ENCODE data around the gene PIM1. TPM values are rescaled to one million over a fixed set of nuclear protein-coding genes. Genes with fewer than 3 reads are reported as not detected.

PIM1 gene
- total and polyA plus RNA-seq, 10 of the 15 experiments (the other 5 are each of a cell fraction or from before 2014, with no cell fraction given): 0.66 to 33.9 (median 10.2) TPM

DNA sequence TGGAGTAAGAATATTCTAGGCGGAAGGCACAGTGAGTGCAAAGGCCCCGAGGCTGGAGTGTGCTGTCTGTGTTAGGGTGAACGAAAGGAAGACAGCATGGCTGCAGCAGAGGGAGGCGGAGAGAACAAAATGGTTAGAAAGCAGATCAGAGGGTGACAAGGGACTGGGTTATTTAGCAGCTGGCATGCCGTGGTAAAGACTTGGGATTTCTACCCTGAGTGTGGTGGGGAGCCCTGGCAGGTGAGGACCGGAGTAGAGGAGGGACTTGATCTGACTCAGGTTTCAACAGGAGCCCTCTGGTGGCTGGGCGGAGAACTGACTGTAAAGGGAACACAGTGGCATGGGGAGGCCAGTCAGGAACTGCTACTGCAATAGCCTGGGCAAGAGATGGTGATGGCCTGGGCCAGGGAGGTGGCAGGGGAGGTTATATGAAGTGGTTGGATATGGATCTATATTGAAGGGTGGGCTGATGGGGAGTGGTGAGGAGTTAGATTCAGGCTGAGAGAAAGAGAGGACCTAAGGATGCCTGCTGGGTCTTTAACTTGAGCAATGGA is 38.0 kb downstream of the PIM1 start (continued):
- TF ChIP-seq, protein P1, sequence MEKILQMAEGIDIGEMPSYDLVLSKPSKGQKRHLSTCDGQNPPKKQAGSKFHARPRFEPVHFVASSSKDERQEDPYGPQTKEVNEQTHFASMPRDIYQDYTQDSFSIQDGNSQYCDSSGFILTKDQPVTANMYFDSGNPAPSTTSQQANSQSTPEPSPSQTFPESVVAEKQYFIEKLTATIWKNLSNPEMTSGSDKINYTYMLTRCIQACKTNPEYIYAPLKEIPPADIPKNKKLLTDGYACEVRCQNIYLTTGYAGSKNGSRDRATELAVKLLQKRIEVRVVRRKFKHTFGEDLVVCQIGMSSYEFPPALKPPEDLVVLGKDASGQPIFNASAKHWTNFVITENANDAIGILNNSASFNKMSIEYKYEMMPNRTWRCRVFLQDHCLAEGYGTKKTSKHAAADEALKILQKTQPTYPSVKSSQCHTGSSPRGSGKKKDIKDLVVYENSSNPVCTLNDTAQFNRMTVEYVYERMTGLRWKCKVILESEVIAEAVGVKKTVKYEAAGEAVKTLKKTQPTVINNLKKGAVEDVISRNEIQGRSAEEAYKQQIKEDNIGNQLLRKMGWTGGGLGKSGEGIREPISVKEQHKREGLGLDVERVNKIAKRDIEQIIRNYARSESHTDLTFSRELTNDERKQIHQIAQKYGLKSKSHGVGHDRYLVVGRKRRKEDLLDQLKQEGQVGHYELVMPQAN (conservative IDR thresholded peaks at IDR 0.05): no peak
- TF ChIP-seq HDGF (IDR thresholded peaks at IDR 0.05): peak; percentile 36; the same call in 1 of the 2 replicates
- TF ChIP-seq, protein P2, sequence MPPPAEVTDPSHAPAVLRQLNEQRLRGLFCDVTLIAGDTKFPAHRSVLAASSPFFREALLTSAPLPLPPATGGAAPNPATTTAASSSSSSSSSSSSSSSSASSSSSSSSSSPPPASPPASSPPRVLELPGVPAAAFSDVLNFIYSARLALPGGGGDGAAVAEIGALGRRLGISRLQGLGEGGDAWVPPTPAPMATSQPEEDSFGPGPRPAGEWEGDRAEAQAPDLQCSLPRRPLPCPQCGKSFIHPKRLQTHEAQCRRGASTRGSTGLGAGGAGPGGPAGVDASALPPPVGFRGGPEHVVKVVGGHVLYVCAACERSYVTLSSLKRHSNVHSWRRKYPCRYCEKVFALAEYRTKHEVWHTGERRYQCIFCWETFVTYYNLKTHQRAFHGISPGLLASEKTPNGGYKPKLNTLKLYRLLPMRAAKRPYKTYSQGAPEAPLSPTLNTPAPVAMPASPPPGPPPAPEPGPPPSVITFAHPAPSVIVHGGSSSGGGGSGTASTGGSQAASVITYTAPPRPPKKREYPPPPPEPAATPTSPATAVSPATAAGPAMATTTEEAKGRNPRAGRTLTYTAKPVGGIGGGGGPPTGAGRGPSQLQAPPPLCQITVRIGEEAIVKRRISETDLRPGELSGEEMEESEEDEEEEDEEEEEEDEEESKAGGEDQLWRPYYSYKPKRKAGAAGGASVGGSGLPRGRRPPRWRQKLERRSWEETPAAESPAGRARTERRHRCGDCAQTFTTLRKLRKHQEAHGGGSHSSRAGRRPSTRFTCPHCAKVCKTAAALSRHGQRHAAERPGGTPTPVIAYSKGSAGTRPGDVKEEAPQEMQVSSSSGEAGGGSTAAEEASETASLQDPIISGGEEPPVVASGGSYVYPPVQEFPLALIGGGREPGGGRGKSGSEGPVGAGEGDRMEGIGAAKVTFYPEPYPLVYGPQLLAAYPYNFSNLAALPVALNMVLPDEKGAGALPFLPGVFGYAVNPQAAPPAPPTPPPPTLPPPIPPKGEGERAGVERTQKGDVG (CRISPR knock-in tag; IDR thresholded peaks at IDR 0.05): no peak

DNA sequence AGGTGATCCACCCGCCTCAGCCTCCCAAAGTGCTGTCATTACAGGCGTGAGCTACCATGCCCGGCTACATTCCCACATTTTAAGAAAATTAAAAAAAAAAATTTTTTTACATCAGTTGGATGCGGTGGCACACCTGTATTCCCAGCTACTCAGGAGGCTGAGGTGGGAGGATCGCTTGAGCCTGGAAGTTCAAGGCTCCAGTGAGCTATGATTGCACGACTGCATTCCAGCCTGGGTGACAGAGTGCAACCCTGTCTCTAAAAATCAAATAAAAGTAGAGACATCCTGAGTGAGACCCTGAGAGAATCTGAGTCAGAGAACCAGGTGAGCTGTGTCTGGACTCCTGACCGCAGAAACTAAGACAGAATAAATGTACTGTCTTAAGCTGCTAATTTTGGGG is 38.8 kb downstream of the PIM1 start:
- Histone ChIP-seq H4K20me1 (ENCODE audit: control insufficient read depth, insufficient read depth) (no peaks in the 10 kb centered on the region), H3K27ac (ENCODE audit: control insufficient read depth, insufficient read depth) (no peak overlapping the region), H3K79me2 (ENCODE audit: control insufficient read depth, insufficient read depth, low read length) (no peaks in the 10 kb centered on the region), H3K4me3 (no peak overlapping the region), H3K4me2 (ENCODE audit: control insufficient read depth, insufficient read depth) (no peak overlapping the region), H3K4me1 (ENCODE audit: control insufficient read depth, insufficient read depth, low read length) (peaks cover 3% of the 10 kb centered on the region; the same call in 1 of the 2 replicates), H3K9ac (ENCODE audit: control insufficient read depth, insufficient read depth, low read length) (no peak overlapping the region), H3K36me3 (ENCODE audit: control insufficient read depth in 2 of 2, insufficient read depth in 2 of 2, low read length in 1 of 2) (no peaks in the 10 kb centered on the region), H2AFZ (ENCODE audit: control insufficient read depth, low read depth, low read length) (no peak overlapping the region), H3K9me3 (replicated peaks; ENCODE audit: control insufficient read depth, insufficient read depth, low read length) (no peaks in the 10 kb centered on the region), H3K27me3 (replicated peaks in 1 of 2; ENCODE audit: control insufficient read depth in 2 of 2, insufficient read depth in 2 of 2, low read length in 1 of 2) (no peaks in the 10 kb centered on the region)
- 37% methylated on average over 7 of the region's 7 CpGs for WGBS (ENCODE audit: insufficient coverage, insufficient replicate concordance, low lambda C conversion rate, missing lambda C conversion rate)
- intact Hi-C loops (cut with micrococcal nuclease; ENCODE audit: unreplicated experiment): loop anchor here (1.0 kb wide), 3 partner anchors 36 to 179 kb away; no protein-coding TSS in a partner anchor
- in situ Hi-C loops (cut with MboI): loop anchor here (5.0 to 10.0 kb wide), 2 partner anchors 184 to 321 kb away; partner anchors contain the start of gene C6orf89
- ChIA-PET RAD21 (ENCODE audit: unreplicated experiment) (interaction anchor here (0.6 to 3.9 kb wide), 13 partner anchors 11 to 443 kb away, joined by 3 to 36 read pairs (median 9); partner anchors contain the start of gene PIM1), CTCF (interaction anchor here (0.6 to 9.2 kb wide), 31 partner anchors 8 to 791 kb away, joined by 3 to 135 read pairs (median 7); partner anchors contain the start of genes FGD2, TBC1D22B and TMEM217), SMC1A (ENCODE audit: uncharacterized antibody, unreplicated experiment) (interaction anchor here (0.6 to 4.0 kb wide), 17 partner anchors 12 to 1473 kb away, joined by 3 to 42 read pairs (median 4); no protein-coding TSS in a partner anchor), POLR2A (interaction anchor here (1.0 kb wide), 1 partner anchor 11 kb away, joined by 5 read pairs; no protein-coding TSS in a partner anchor)
- BruUV-seq (replicated peaks): no TSS peak
- ATAC-seq: no peak
- FAIRE-seq: no peak
- TF ChIP-seq, protein P3, sequence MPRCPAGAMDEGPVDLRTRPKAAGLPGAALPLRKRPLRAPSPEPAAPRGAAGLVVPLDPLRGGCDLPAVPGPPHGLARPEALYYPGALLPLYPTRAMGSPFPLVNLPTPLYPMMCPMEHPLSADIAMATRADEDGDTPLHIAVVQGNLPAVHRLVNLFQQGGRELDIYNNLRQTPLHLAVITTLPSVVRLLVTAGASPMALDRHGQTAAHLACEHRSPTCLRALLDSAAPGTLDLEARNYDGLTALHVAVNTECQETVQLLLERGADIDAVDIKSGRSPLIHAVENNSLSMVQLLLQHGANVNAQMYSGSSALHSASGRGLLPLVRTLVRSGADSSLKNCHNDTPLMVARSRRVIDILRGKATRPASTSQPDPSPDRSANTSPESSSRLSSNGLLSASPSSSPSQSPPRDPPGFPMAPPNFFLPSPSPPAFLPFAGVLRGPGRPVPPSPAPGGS (IDR thresholded peaks at IDR 0.05; ENCODE audit: borderline replicate concordance, insufficient read depth, low read depth, low read length, poor library complexity, severe bottlenecking): peak; percentile 19
- TF ChIP-seq, protein P4, sequence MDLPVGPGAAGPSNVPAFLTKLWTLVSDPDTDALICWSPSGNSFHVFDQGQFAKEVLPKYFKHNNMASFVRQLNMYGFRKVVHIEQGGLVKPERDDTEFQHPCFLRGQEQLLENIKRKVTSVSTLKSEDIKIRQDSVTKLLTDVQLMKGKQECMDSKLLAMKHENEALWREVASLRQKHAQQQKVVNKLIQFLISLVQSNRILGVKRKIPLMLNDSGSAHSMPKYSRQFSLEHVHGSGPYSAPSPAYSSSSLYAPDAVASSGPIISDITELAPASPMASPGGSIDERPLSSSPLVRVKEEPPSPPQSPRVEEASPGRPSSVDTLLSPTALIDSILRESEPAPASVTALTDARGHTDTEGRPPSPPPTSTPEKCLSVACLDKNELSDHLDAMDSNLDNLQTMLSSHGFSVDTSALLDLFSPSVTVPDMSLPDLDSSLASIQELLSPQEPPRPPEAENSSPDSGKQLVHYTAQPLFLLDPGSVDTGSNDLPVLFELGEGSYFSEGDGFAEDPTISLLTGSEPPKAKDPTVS (IDR thresholded peaks at IDR 0.05; ENCODE audit: low read depth, low read length): no peak
- TF ChIP-seq, protein P5, sequence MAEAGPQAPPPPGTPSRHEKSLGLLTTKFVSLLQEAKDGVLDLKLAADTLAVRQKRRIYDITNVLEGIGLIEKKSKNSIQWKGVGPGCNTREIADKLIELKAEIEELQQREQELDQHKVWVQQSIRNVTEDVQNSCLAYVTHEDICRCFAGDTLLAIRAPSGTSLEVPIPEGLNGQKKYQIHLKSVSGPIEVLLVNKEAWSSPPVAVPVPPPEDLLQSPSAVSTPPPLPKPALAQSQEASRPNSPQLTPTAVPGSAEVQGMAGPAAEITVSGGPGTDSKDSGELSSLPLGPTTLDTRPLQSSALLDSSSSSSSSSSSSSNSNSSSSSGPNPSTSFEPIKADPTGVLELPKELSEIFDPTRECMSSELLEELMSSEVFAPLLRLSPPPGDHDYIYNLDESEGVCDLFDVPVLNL (IDR thresholded peaks at IDR 0.05; ENCODE audit: low read depth, low read length): no peak
- no peak for TF ChIP-seq ZNF384 (IDR thresholded peaks at IDR 0.05; ENCODE audit: borderline replicate concordance, low read depth, low read length)
- no peak for DNase-seq (ENCODE audit: low read depth, low spot score)
